GM18507 (cell line): ENCODE data around the gene CELF3.
"Not testable (repeated sequence)": the region's sequence is repeated elsewhere in the genome, so short reads cannot be mapped to it uniquely, and the experiment has no call there.

Experiments
- DNase-seq: peaks from one replicate; pipeline ENCODE4 v3.0.0; 2011; ENCODE audit warnings: low read depth; ENCODE audit not compliant: insufficient read length; ENCODE audit errors: extremely low spot score
- FAIRE-seq: peaks from 2 replicates; lab custom pipeline; 2011; peaks lifted over from hg19 to GRCh38; lab: Jason Lieb, UNC

The CELF3 gene

GRCh38 chr1:151705753-151706463 is 10.7 kb downstream of the CELF3 start:
- FAIRE-seq (no peak), DNase-seq (no peak)

GRCh38 chr1:151705146-151705545 is 11.5 kb downstream of the CELF3 start:
- FAIRE-seq (no peak), DNase-seq (no peak)

- DNase-seq: no peak
- no peak for FAIRE-seq
These were observed 12.4 kb downstream of the CELF3 start for GRCh38 chr1:151704246-151704645.

DNA sequence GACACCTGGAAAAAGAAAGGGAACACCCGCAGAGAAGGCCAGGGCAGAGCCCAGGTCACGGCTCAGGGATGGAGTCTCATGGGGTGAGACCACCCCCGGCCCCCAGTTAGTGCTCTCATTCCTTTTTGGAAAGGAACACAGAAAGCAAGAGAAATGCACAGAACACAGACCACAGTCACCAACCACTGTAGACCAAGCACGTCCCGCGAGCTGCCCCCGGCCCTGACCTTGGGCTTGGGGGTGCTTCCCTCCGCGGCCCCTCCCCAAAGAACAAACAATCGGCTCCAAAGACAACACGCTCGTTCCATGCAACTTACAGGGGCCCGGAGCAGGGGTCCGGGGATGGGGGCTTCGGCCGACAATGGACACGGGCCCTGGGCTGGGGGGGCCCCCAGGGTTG is 12.8 kb downstream of the CELF3 start:
- FAIRE-seq (no peak), DNase-seq (no peak)

DNA sequence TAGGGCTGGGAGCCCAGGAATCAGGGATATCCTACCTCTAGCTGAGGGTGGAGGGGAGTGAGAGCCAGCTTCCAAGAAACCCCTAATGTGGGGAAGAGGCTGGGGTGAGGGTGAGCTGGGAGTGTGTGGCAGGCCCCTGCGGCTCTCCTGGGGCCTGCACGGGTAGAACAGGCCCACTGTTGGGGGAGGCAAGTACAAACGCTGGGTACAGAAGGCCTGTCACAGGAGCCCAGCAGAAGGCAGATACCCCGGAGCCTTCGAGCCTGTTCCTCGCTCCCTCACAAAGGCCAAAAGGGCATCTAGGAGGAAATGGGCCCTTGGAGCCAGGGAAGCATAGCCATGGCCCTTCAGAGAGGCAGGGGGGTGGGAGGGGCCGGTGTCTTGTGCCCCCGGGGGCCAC is 13.7 kb downstream of the CELF3 start:
- DNase-seq: no peak
- FAIRE-seq: no peak

- no peak for FAIRE-seq
- DNase-seq: no peak
These were observed 15.1 kb downstream of the CELF3 start for GRCh38 chr1:151701515-151701914.

- no peak for DNase-seq
- peak; percentile 70 for FAIRE-seq
These were observed 23.4 kb downstream of the CELF3 start for GRCh38 chr1:151693057-151693651.

DNA sequence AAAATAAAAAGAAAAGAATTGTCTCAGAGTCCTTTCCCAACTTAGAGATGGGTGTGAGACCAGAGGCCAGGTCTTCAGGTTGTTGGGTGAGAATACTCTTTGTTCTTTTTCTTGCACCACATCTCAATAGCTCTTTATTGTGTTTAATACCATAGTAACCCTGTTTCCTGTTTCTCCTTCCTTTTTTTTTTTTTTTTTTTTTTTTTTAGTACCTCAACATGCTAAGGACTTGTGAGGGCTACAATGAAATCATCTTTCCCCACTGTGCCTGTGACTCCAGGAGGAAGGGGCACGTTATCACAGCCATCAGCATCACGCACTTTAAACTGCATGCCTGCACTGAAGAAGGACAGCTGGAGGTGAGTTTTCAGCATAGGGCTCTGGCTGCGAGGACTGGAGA is 24.4 kb downstream of the CELF3 start:
- no peak for DNase-seq
- no peak for FAIRE-seq

GRCh38 chr1:151689494-151689893 is 27.1 kb downstream of the CELF3 start:
- FAIRE-seq: no peak
- DNase-seq: no peak

GRCh38 chr1:151686561-151686960 is 30.0 kb downstream of the CELF3 start:
- no peak for DNase-seq
- FAIRE-seq: no peak

- FAIRE-seq: no peak
These were observed 32.5 kb downstream of the CELF3 start for GRCh38 chr1:151684128-151684527.

DNA sequence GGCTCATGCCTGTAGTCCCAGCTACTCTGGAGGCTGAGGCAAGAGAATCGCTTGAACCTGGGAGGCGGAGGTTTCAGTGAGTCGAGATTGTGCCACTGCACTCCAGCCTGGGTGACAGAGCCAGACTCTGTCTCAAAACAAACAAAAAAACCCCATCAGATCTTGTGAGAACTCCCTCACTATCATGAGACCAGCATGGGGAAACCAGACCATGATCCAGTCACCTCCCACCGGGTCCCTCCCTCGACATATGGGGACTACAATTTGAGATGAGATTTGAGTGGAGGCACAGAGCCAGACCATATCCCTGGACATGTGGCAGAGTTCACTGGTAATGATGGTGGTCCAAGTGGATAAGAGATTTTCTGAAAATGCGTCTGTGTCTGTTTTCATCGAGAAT is 33.7 kb downstream of the CELF3 start:
- not testable (repeated sequence) for DNase-seq, FAIRE-seq

More at GRCh38 chr1:151684128-151684527, 32.5 kb downstream of the CELF3 start:
- no peak for DNase-seq

GRCh38 chr1:151681923-151682322 is 34.7 kb downstream of the CELF3 start:
- no peak for DNase-seq
- FAIRE-seq: no peak

GRCh38 chr1:151680826-151681225 is 35.8 kb downstream of the CELF3 start:
- DNase-seq (no peak), FAIRE-seq (no peak)

GRCh38 chr1:151680391-151680790 is 36.2 kb downstream of the CELF3 start:
- no peak for DNase-seq
- FAIRE-seq: peak; percentile 51

- DNase-seq (no peak), FAIRE-seq (no peak)
These were observed 43.2 kb downstream of the CELF3 start for GRCh38 chr1:151673407-151673806.

GRCh38 chr1:151670036-151670675 is 46.4 kb downstream of the CELF3 start:
- not testable (repeated sequence) for DNase-seq, FAIRE-seq

DNA sequence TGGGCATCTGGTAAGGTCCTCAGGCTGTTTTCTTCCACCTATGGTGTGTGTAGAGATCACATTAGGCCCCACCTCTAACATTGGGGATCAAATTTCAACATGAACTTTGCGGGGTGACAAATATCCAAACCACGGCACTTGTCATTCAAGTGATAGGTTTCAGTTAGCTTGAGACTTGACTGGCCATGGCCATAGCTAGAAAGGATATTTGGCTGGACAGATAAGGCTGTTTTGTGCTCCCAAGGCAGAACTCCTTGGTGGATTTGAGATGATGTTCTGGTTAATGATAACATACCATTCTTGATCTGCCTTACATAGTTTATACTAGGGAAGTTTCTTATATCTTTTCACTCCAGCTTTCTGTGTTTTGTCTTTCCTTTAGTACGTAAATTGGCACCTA is 48.5 kb downstream of the CELF3 start:
- DNase-seq (no peak), FAIRE-seq (no peak)

DNA sequence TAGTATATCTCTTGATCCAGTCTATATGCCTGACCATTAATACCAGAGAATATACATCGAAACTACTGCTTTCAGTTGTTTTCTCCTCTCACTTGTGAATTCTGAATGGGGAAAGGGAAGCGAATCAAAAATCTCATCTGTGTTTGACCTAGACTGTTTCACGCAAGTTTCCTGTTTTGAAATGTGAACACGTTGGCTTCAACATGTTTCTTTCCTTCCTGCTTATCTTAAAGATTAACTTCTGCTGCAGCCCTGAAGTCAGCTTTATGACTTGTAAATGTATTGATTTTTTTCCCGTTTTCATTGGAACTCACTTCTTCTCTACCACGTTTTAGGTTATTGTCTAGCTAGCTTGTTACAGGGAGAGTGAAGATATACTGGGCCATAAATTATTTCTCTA is 54.9 kb downstream of the CELF3 start:
- no peak for DNase-seq
- FAIRE-seq: no peak

DNA sequence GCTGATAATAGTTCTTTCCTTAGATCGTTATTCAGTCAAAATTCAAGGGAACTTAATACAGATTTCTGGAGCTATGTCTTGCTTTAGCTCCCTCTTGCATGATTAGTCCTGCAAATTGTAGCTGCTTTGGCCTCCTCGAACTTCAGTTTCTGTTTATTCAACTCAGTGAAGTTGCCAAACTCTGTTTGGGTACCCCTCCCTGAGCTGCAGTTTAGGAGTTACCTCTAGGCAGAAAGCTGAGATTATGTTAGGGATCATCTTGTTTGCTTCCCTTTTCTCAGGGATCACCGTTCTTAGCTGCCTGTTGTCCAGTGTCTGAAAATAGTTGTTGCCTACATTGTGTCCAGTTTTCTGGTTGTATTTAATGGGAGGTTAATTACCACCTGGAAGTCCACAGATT is 61.2 kb downstream of the CELF3 start:
- no peak for FAIRE-seq
- no peak for DNase-seq

DNA sequence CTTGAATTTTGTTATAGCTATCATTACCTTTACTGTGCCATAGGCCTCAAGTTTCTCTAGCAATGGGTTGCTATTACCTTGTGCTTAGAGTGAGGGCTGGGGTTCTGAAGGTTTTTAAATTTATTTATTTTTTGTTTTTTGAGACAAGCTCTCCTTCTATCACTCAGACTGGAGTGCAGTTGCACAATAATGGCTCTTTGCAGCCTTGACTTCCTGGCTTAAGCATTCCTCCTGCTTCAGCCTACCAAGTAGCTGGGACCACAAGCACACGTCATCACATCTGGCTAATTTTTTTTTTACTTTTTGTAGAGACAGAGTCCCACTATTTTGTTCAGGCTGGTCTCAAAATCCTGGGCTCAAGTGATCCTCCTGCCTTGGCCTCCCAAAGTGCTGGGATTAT is 63.2 kb downstream of the CELF3 start:
- FAIRE-seq: no peak
- no peak for DNase-seq
